H1 (cell line): ENCODE data around the gene CSGALNACT2. TPM values are rescaled to one million over a fixed set of nuclear protein-coding genes. Genes with fewer than 3 reads are reported as not detected.
A peak's percentile ranks its signal among the peaks of the same experiment; 100 is the strongest.

Experiments
- CTCF ChIA-PET: fragments of 300-600 bp; sonication (Branson Sonifier 250); formaldehyde crosslinking; loops from one replicate; lab custom pipeline; 2021; ENCODE audit not compliant: partially characterized antibody; lab: Charles Lee
- POLR2A ChIA-PET: fragments of 300-600 bp; sonication (Branson Sonifier 250); formaldehyde crosslinking; loops from one replicate; lab custom pipeline; 2021; ENCODE audit warnings: inconsistent platforms; ENCODE audit not compliant: partially characterized antibody; lab: Charles Lee
- DNase-seq, 2 experiments: peaks; one replicate each; pipeline versions ENCODE4 v3.0.0 to v3.0.0-alpha.2; 2010 to 2022; ENCODE audit warnings: low spot score in 2 of 2, low read depth in 1 of 2, mixed read lengths in 1 of 2
- FAIRE-seq: peaks from 2 replicates; lab custom pipeline; 2011; peaks lifted over from hg19 to GRCh38; lab: Jason Lieb, UNC
- H2AFZ ChIP-seq: 2 replicates; pipeline ENCODE4 v1.8.1; 2012; ENCODE audit warnings: low read length, inconsistent platforms
- H2AK5ac ChIP-seq: 2 replicates; pipeline ENCODE4 v1.6.1; 2013; ENCODE audit warnings: low read depth, low read length
- H2BK120ac ChIP-seq: replicated peaks from 2 replicates; pipeline ENCODE3; 2013; ENCODE audit warnings: low read depth, low read length, inconsistent platforms
- H2BK12ac ChIP-seq: 2 replicates; pipeline ENCODE4 v1.6.1; 2013; ENCODE audit warnings: low read depth, low read length
- H2BK15ac ChIP-seq: 2 replicates; pipeline ENCODE4 v1.6.1; 2013; ENCODE audit warnings: low read length
- H2BK20ac ChIP-seq: 2 replicates; pipeline ENCODE4 v1.6.1; 2013; ENCODE audit warnings: low read length
- H2BK5ac ChIP-seq: 2 replicates; pipeline ENCODE4 v1.6.1; 2013; ENCODE audit warnings: low read depth, low read length
- H3K14ac ChIP-seq: 2 replicates; pipeline ENCODE4 v1.6.1; 2013; ENCODE audit warnings: inconsistent platforms; ENCODE audit not compliant: insufficient read length
- H3K18ac ChIP-seq: 2 replicates; pipeline ENCODE4 v1.6.1; 2013; ENCODE audit warnings: low read length; ENCODE audit errors: extremely low read depth
- H3K23ac ChIP-seq: 2 replicates; pipeline ENCODE4 v1.6.1; 2013; ENCODE audit warnings: inconsistent platforms; ENCODE audit not compliant: insufficient read length
- H3K23me2 ChIP-seq: 2 replicates; pipeline ENCODE4 v1.6.1; 2013; ENCODE audit warnings: low read depth, low read length
- H3K27ac ChIP-seq: 2 replicates; pipeline ENCODE4 v1.6.1; 2011; ENCODE audit warnings: low read depth, low read length, inconsistent platforms
- H3K27me3 ChIP-seq, 4 experiments: replicated peaks in 1 of 4; 1 replicate in 1 of 4; 2 replicates in 3 of 4; pipeline versions ENCODE4 v1.6.1 to v1.8.1; 2011 to 2013; ENCODE audit warnings: low read length in 3 of 4, mild to moderate bottlenecking in 3 of 4, inconsistent platforms in 2 of 4, mixed read lengths in 2 of 4, moderate library complexity in 1 of 4; ENCODE audit not compliant: control insufficient read depth in 3 of 4, insufficient read depth in 3 of 4; ENCODE audit errors: extremely low read depth in 1 of 4
- H3K36me3 ChIP-seq, 4 experiments: 2 replicates each; pipeline versions ENCODE4 v1.6.1 to v1.8.1; 2011 to 2013; ENCODE audit warnings: mild to moderate bottlenecking in 4 of 4, low read length in 3 of 4, moderate library complexity in 2 of 4, control low read depth in 1 of 4, inconsistent platforms in 1 of 4; ENCODE audit not compliant: insufficient read depth in 4 of 4, control insufficient read depth in 2 of 4
- H3K4ac ChIP-seq: replicated peaks from 2 replicates; pipeline ENCODE3; 2013; ENCODE audit warnings: low read length, low read depth, mixed read lengths, inconsistent platforms; ENCODE audit not compliant: insufficient read length
- H3K4me1 ChIP-seq, 4 experiments: replicated peaks in 1 of 4; 1 replicate in 1 of 4; 2 replicates in 3 of 4; pipeline versions ENCODE4 v1.6.1 to v1.8.1; 2011 to 2013; ENCODE audit warnings: low read length in 3 of 4, inconsistent platforms in 2 of 4, mixed read lengths in 1 of 4; ENCODE audit not compliant: insufficient read depth in 4 of 4, control insufficient read depth in 3 of 4
- H3K4me2 ChIP-seq, 2 experiments: 2 replicates each; pipeline versions ENCODE4 v1.6.1 to v1.8.1; 2011 to 2013; ENCODE audit warnings: low read depth in 2 of 2, low read length in 2 of 2, control low read depth in 1 of 2, inconsistent platforms in 1 of 2, mild to moderate bottlenecking in 1 of 2; ENCODE audit not compliant: insufficient read depth in 1 of 2
- H3K4me3 ChIP-seq, 4 experiments: fragments of 200-600, 300-600 bp in 1 of 4; sonication (generic), shearing (Covaris generic), sonication (Bioruptor Twin) in 1 of 4; 2 replicates each; pipeline versions ENCODE4 v1.5.1 to v1.8.1; 2011 to 2016; ENCODE audit warnings: low read length in 4 of 4, low read depth in 3 of 4, control low read depth in 2 of 4, inconsistent platforms in 2 of 4, mild to moderate bottlenecking in 2 of 4, mixed read lengths in 1 of 4, moderate library complexity in 1 of 4; ENCODE audit not compliant: insufficient read depth in 2 of 4; ENCODE audit errors: extremely low read depth in 1 of 4
- H3K56ac ChIP-seq: replicated peaks from 2 replicates; pipeline ENCODE3; 2013; ENCODE audit warnings: low read depth, mild to moderate bottlenecking, mixed read lengths, low read length, inconsistent platforms; ENCODE audit not compliant: insufficient read length
- H3K79me1 ChIP-seq: 2 replicates; pipeline ENCODE4 v1.6.1; 2013; ENCODE audit warnings: low read depth, low read length, control low read depth
- H3K79me2 ChIP-seq, 2 experiments: 2 replicates each; pipeline versions ENCODE4 v1.6.1 to v1.8.1; 2012 to 2013; ENCODE audit warnings: low read length in 2 of 2, mild to moderate bottlenecking in 2 of 2, inconsistent platforms in 1 of 2; ENCODE audit not compliant: insufficient read depth in 2 of 2, control insufficient read depth in 1 of 2
- H3K9ac ChIP-seq, 4 experiments: replicated peaks in 1 of 4; 1 replicate in 1 of 4; 2 replicates in 3 of 4; pipeline versions ENCODE4 v1.6.1 to v1.8.1; 2011 to 2013; ENCODE audit warnings: low read depth in 3 of 4, low read length in 3 of 4, control low read depth in 2 of 4, mild to moderate bottlenecking in 2 of 4, moderate library complexity in 2 of 4, inconsistent platforms in 1 of 4; ENCODE audit errors: extremely low read depth in 1 of 4
- H3K9me3 ChIP-seq, 2 experiments: 2 replicates each; pipeline versions ENCODE4 v1.6.1 to v1.8.1; 2012 to 2013; ENCODE audit warnings: mild to moderate bottlenecking in 2 of 2, moderate library complexity in 2 of 2, control low read depth in 1 of 2, inconsistent platforms in 1 of 2, low read depth in 1 of 2, low read length in 1 of 2, mixed read lengths in 1 of 2; ENCODE audit not compliant: insufficient read depth in 2 of 2
- H4K20me1 ChIP-seq, 2 experiments: replicated peaks in 1 of 2; 2 replicates each; pipeline versions ENCODE3 to v1.8.1; 2011 to 2013; ENCODE audit warnings: inconsistent platforms in 2 of 2, low read length in 2 of 2, mild to moderate bottlenecking in 1 of 2; ENCODE audit not compliant: insufficient read depth in 2 of 2, control insufficient read depth in 1 of 2
- H4K5ac ChIP-seq: 2 replicates; pipeline ENCODE4 v1.6.1; 2013; ENCODE audit warnings: low read length, low read depth, mixed read lengths, inconsistent platforms; ENCODE audit not compliant: insufficient read length
- H4K8ac ChIP-seq: 2 replicates; pipeline ENCODE4 v1.8.0; 2013; ENCODE audit warnings: mild to moderate bottlenecking, moderate library complexity, low read length, inconsistent platforms; ENCODE audit not compliant: insufficient read depth; ENCODE audit errors: extremely low read depth
- H4K91ac ChIP-seq: replicated peaks from 2 replicates; pipeline ENCODE3; 2013; ENCODE audit warnings: low read length, mixed read lengths, inconsistent platforms; ENCODE audit not compliant: insufficient read length
- CBX8 ChIP-seq: fragments of 300-800, 300-1000 bp; sonication (generic); IDR thresholded peaks from 2 replicates; pipeline ENCODE4 v1.7.1; 2016; ENCODE audit warnings: low read depth, low read length, borderline replicate concordance
- JUND ChIP-seq: IDR thresholded peaks from 2 replicates; pipeline ENCODE4 v1.6.1; 2011; ENCODE audit warnings: mild to moderate bottlenecking, improper control_type of control experiment, low read length
- RAD21 ChIP-seq, 2 experiments: IDR thresholded peaks in 1 of 2; conservative IDR thresholded peaks in 1 of 2; 2 replicates each; pipeline ENCODE4 v1.6.1; 2011; ENCODE audit warnings: low read depth in 2 of 2, low read length in 2 of 2, improper control_type of control experiment in 1 of 2, inconsistent platforms in 1 of 2, mild to moderate bottlenecking in 1 of 2, moderate library complexity in 1 of 2
- RNF2 ChIP-seq: fragments of 200-900, 300-1000 bp; sonication (generic); IDR thresholded peaks from 2 replicates; pipeline ENCODE4 v1.7.1; 2016; ENCODE audit warnings: borderline replicate concordance, low read depth, mild to moderate bottlenecking, antibody characterized with exemption, low read length; ENCODE audit not compliant: poor library complexity, severe bottlenecking; ENCODE audit errors: missing control alignments
- SAP30 ChIP-seq: fragments of 300-600 bp; sonication (generic); IDR thresholded peaks from 2 replicates; pipeline ENCODE4 v1.7.1; 2012; ENCODE audit warnings: low read length, moderate library complexity, mild to moderate bottlenecking, inconsistent platforms; ENCODE audit not compliant: insufficient read depth, insufficient replicate concordance
- SP4 ChIP-seq: IDR thresholded peaks from 2 replicates; pipeline ENCODE4 v1.6.1; 2012; ENCODE audit warnings: low read length, inconsistent platforms
- WGBS, 2 experiments: shearing (Covaris generic) in 1 of 2; methylation state at CpG; one replicate each; pipeline versions ENCODE4 v1.1.6 to v1.1.7; 2013 to 2015; ENCODE audit warnings: low lambda C conversion rate in 2 of 2, mixed read lengths in 2 of 2, inconsistent platforms in 1 of 2, low coverage in 1 of 2, missing lambda C conversion rate in 1 of 2; ENCODE audit not compliant: insufficient replicate concordance in 2 of 2, insufficient coverage in 1 of 2, insufficient read length in 1 of 2; ENCODE audit errors: extremely low coverage in 1 of 2, missing lambda C conversion rate in 1 of 2; 5-methylcytosine and 5-hydroxymethylcytosine counted together
- polyA plus RNA-seq, 7 experiments: library from polyadenylated mRNA; depleted of rRNA in 3 of 7; stranded (reverse) in 5 of 7; unstranded in 2 of 7; fragments of >200 nt in 5 of 7; fragments of 200-250 nt in 2 of 7; gene quantifications; 1 replicate in 5 of 7; 2 replicates in 1 of 7; 4 replicates in 1 of 7; pipeline versions ENCODE4 v1.2.1 to v1.2.3, GENCODE V29; 2011 to 2013; ENCODE audit warnings: missing spikeins in 2 of 7, mixed read lengths in 2 of 7
- total RNA-seq: library from RNA; stranded (reverse); fragmentation: NEBNext Ultra II Directional; extraction: Animal tissue kit (Norgen Biotek cat#: 25700); gene quantifications from 2 replicates; pipeline ENCODE4 v1.2.1, GENCODE V29; 2021

The CSGALNACT2 gene
- total and polyA plus RNA-seq, 2 of the 8 experiments (the other 6 are each of a cell fraction or from before 2014, with no cell fraction given) = 2.6 to 5.3 TPM

GRCh38 chr10:43196981-43197833 is 59.0 kb downstream of the CSGALNACT2 start:
- peaks cover 0 to 3% (median 0%) of the 10 kb centered on the region in 4 experiments; a peak in 2 of 7 replicates for H3K4me1 ChIP-seq
- no peak overlapping the region for H3K4me3 ChIP-seq
- no peak overlapping the region for H2BK12ac ChIP-seq

More at GRCh38 chr10:43196981-43197833, 59.0 kb downstream of the CSGALNACT2 start:
- FAIRE-seq (no peak), DNase-seq (no peak)
- CTCF ChIA-PET = interaction anchor here (0.8 to 1.2 kb wide), 9 partner anchors 12 to 152 kb away, joined by 3 to 4 read pairs (median 3); no protein-coding TSS in a partner anchor
- H3K27ac ChIP-seq = no peak overlapping the region
- peak overlapping the region; percentile 29 for H4K8ac ChIP-seq
- no peak overlapping the region for H3K14ac ChIP-seq
- H3K9me3 ChIP-seq = no peaks in the 10 kb centered on the region
- no peak overlapping the region for H2AK5ac ChIP-seq
- H2BK15ac ChIP-seq = no peak overlapping the region
- no peak overlapping the region for H3K9ac ChIP-seq
- H3K56ac ChIP-seq = peak overlapping the region; percentile 18
- no peaks in the 10 kb centered on the region for H3K79me1 ChIP-seq
- H3K23ac ChIP-seq = no peak overlapping the region
- H2BK120ac ChIP-seq = no peak overlapping the region
- POLR2A ChIA-PET = no interaction called here
- H4K91ac ChIP-seq = no peak overlapping the region
- no peak overlapping the region for H2BK5ac ChIP-seq
- no peak overlapping the region for H3K4me2 ChIP-seq
- no peak overlapping the region for H2BK20ac ChIP-seq
- H3K4ac ChIP-seq = no peak overlapping the region
- TF ChIP-seq RAD21 (IDR thresholded peaks at IDR 0.05 in 1 of 2, conservative IDR thresholded peaks at IDR 0.05 in 1 of 2; ENCODE audit: low read depth in 2 of 2, low read length in 2 of 2) = peak; percentile 3 to 43; a peak in 2 of 4 replicates
- TF ChIP-seq RNF2 = no peak
- no peak for TF ChIP-seq SAP30
- no peak for TF ChIP-seq JUND
- TF ChIP-seq CBX8 = no peak
- TF ChIP-seq SP4 = no peak
- peaks cover 1 to 21% of the 10 kb centered on the region in 2 experiments for H4K20me1 ChIP-seq
- 87% methylated on average over 20 of the region's 20 CpGs; no CpG with 5 or more reads in 1 of the 2 experiments for WGBS, 2 experiments
- no peak overlapping the region for H4K5ac ChIP-seq
- no peaks in the 10 kb centered on the region for H3K23me2 ChIP-seq
- H2AFZ ChIP-seq = no peak overlapping the region
- peaks cover 8 to 30% (median 26%) of the 10 kb centered on the region in 4 experiments for H3K36me3 ChIP-seq
- H3K18ac ChIP-seq = no peak overlapping the region
- no peaks in the 10 kb centered on the region for H3K27me3 ChIP-seq
- H3K79me2 ChIP-seq = no peaks in the 10 kb centered on the region; a peak in 1 of 4 replicates
